ENCODE measurements around the gene MRPL11. TPM values are rescaled to one million over a fixed set of nuclear protein-coding genes. Genes with fewer than 3 reads are reported as not detected.
A peak's percentile ranks its signal among the peaks of the same experiment; 100 is the strongest.

Gene MRPL11
- 67.8 TPM for polyA plus RNA-seq (2013)

- peak; percentile 92 to 95 (median 94) for DNase-seq
- Histone ChIP-seq H3K27me3 (replicated peaks in 2 of 5; ENCODE audit: control insufficient read depth in 4 of 5, insufficient read depth in 5 of 5, low read length in 4 of 5) (no peaks in the 10 kb centered on the region), H3K9me3 (ENCODE audit: control extremely low read depth in 1 of 5, control insufficient read depth in 4 of 5, insufficient read depth in 2 of 5, low read depth in 1 of 5, low read length in 4 of 5) (peaks cover 0 to 9% (median 7%) of the 10 kb centered on the region in 5 experiments), H3K4me1 (ENCODE audit: control extremely low read depth in 1 of 4, control insufficient read depth in 4 of 4, insufficient read depth in 4 of 4, low read length in 3 of 4) (peaks cover 2 to 10% (median 8%) of the 10 kb centered on the region in 4 experiments), H3K27ac (ENCODE audit: insufficient read depth in 1 of 2, low read depth in 1 of 2, low read length in 2 of 2, poor library complexity in 1 of 2, severe bottlenecking in 2 of 2) (peak within 1 kb of the TSS; percentile 85 to 93), H3K4me3 (ENCODE audit: control insufficient read depth in 1 of 7, extremely low read depth in 1 of 7, insufficient read depth in 4 of 7, low read depth in 2 of 7, low read length in 6 of 7) (peak within 1 kb of the TSS; percentile 55 to 94 (median 84)), H3K36me3 (ENCODE audit: control insufficient read depth in 4 of 4, insufficient read depth in 4 of 4, low read length in 3 of 4) (peaks cover 2 to 24% (median 19%) of the 10 kb centered on the region in 4 experiments)
- ChIA-PET POLR2A (interaction anchor here (0.8 to 1.1 kb wide), 3 partner anchors 17 to 49 kb away, joined by 3 to 4 read pairs (median 4); partner anchors contain the start of gene DPP3), CTCF (interaction anchor here (0.6 to 2.5 kb wide), 15 partner anchors 8 to 156 kb away, joined by 3 to 20 read pairs (median 3); partner anchors contain the start of gene NPAS4)
- 11% methylated on average over 37 of the region's 45 CpGs for WGBS (ENCODE audit: insufficient coverage)
Measured at GRCh38 chr11:66438504-66439466, at the start of gene MRPL11. TSS of gene MRPL11 (minus strand) at chr11:66438848. CDS start at chr11:66438754, 94 bp downstream.

DNA sequence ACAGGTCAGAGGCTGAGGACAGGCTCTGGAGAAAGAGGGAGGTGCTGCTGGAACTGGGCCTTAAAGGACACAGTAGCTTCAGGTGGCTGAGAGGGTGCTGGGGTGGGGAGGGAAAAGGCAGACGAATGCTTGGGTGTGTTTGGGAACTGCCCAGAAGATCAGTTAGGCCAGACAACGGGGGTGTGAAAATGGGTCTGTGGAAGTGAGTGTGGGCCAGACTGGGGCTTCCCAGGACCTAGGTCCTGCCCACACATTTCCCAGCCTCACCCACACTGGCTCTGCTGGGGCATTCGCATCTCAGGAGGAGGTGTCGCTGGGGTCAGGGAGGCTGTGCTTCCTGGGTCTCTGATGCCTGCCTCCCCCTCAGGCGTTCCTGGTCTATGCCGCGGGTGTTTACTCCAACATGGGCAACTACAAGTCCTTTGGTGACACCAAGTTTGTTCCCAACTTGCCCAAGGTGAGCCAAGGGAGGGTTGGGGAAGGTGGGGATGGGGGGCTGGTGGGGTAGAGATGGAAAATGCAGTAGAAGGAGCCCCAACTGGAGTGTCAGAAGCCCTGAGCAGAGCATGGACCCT, 46.2 kb upstream of the MRPL11 start:
- CTCF ChIA-PET: no interaction called here

DNA sequence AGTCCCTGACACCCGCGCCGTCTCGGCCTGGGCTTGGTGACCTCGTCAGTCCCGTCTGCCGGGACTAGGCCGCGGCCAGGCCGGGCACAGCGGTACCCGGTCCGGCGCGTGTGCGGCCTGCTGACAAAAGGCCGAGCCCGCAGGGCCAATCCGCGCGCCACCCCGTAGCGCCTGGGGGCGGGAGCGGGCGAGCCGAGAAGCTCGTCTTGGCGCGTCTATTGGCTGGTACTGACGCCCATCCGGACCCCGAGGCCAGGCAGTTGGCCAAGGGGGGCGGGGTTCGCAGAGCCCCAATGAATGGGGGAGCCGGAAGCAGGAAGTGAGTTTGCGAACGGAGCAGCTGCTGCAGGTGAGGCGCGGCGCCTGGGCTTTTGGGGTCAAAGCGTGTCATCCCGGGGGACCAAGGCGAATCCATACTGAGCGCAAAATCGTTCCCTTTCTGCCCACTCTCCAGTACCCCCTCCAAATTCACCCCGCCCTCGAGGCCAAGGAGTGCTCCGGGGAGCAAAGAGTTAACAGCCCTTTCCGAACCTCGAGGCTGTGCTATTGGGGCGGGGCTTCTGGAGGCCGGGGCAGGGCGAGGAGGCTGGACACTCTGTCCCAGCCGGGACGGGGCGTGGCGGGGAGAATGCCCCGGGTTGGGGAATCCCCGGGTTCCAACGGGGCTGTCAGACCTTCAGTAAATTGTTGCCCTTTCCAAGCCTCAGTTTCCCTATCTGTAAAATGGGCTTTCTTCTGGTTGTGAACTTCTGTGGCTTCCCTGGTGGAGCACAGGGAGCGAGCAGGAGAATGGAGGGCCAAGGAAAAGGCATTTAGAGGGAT, 41.7 kb upstream of the MRPL11 start, which contains the start of gene DPP3:
Gene DPP3 (plus strand): TSS at position 318 of the 822 bp plus-strand sequence. CDS start 1,767 bp downstream, outside the sequence.
- WGBS (ENCODE audit: insufficient coverage): 2% methylated on average over 56 of the region's 62 CpGs
- Histone ChIP-seq H3K4me1 (ENCODE audit: control extremely low read depth in 1 of 4, control insufficient read depth in 4 of 4, insufficient read depth in 4 of 4, low read length in 3 of 4) (peaks cover 4 to 18% (median 13%) of the 10 kb centered on the region in 4 experiments), H3K36me3 (ENCODE audit: control insufficient read depth in 4 of 4, insufficient read depth in 4 of 4, low read length in 3 of 4) (peaks cover 0 to 34% (median 17%) of the 10 kb centered on the region in 4 experiments), H3K4me3 (ENCODE audit: control insufficient read depth in 1 of 7, extremely low read depth in 1 of 7, insufficient read depth in 4 of 7, low read depth in 2 of 7, low read length in 6 of 7) (peak within 1 kb of the TSS; percentile 50 to 94 (median 81)), H3K27me3 (replicated peaks in 2 of 5; ENCODE audit: control insufficient read depth in 4 of 5, insufficient read depth in 5 of 5, low read length in 4 of 5) (no peaks in the 10 kb centered on the region), H3K9me3 (ENCODE audit: control extremely low read depth in 1 of 5, control insufficient read depth in 4 of 5, insufficient read depth in 2 of 5, low read depth in 1 of 5, low read length in 4 of 5) (no peaks in the 10 kb centered on the region), H3K27ac (ENCODE audit: insufficient read depth in 1 of 2, low read depth in 1 of 2, low read length in 2 of 2, poor library complexity in 1 of 2, severe bottlenecking in 2 of 2) (peak within 1 kb of the TSS; percentile 90 to 93)
- DNase-seq: peak; percentile 95 to 98 (median 97)
- ChIA-PET POLR2A (interaction anchor here (0.6 to 1.0 kb wide), 3 partner anchors 40 to 65 kb away, joined by 3 read pairs; partner anchors contain the start of gene ZDHHC24), CTCF (interaction anchor here (0.7 to 2.2 kb wide), 4 partner anchors 10 to 73 kb away, joined by 3 to 9 read pairs (median 4); no protein-coding TSS in a partner anchor)

More for the DNA sequence above, 46.2 kb upstream of the MRPL11 start:
- POLR2A ChIA-PET: no interaction called here
- DNase-seq: no peak
- H3K4me3 ChIP-seq (ENCODE audit: control insufficient read depth in 1 of 7, extremely low read depth in 1 of 7, insufficient read depth in 4 of 7, low read depth in 2 of 7, low read length in 6 of 7): no peak overlapping the region
- H3K27me3 ChIP-seq (replicated peaks in 2 of 5; ENCODE audit: control insufficient read depth in 4 of 5, insufficient read depth in 5 of 5, low read length in 4 of 5): no peaks in the 10 kb centered on the region
- WGBS (ENCODE audit: insufficient coverage): 96% methylated on average over 5 of the region's 7 CpGs
- no peak overlapping the region for H3K27ac ChIP-seq (ENCODE audit: insufficient read depth in 1 of 2, low read depth in 1 of 2, low read length in 2 of 2, poor library complexity in 1 of 2, severe bottlenecking in 2 of 2)
- H3K4me1 ChIP-seq (ENCODE audit: control extremely low read depth in 1 of 4, control insufficient read depth in 4 of 4, insufficient read depth in 4 of 4, low read length in 3 of 4): peaks cover 2 to 8% (median 5%) of the 10 kb centered on the region in 4 experiments
- peaks cover 3 to 60% (median 34%) of the 10 kb centered on the region in 4 experiments for H3K36me3 ChIP-seq (ENCODE audit: control insufficient read depth in 4 of 4, insufficient read depth in 4 of 4, low read length in 3 of 4)
- H3K9me3 ChIP-seq (ENCODE audit: control extremely low read depth in 1 of 5, control insufficient read depth in 4 of 5, insufficient read depth in 2 of 5, low read depth in 1 of 5, low read length in 4 of 5): no peaks in the 10 kb centered on the region

GRCh38 chr11:66479394-66480116, 40.9 kb upstream of the MRPL11 start:
- Histone ChIP-seq H3K27me3 (replicated peaks in 2 of 5; ENCODE audit: control insufficient read depth in 4 of 5, insufficient read depth in 5 of 5, low read length in 4 of 5) (no peaks in the 10 kb centered on the region), H3K4me3 (ENCODE audit: control insufficient read depth in 1 of 7, extremely low read depth in 1 of 7, insufficient read depth in 4 of 7, low read depth in 2 of 7, low read length in 6 of 7) (peak overlapping the region; percentile 50 to 94 (median 81)), H3K27ac (ENCODE audit: insufficient read depth in 1 of 2, low read depth in 1 of 2, low read length in 2 of 2, poor library complexity in 1 of 2, severe bottlenecking in 2 of 2) (peak overlapping the region; percentile 90 to 93), H3K4me1 (ENCODE audit: control extremely low read depth in 1 of 4, control insufficient read depth in 4 of 4, insufficient read depth in 4 of 4, low read length in 3 of 4) (peaks cover 4 to 18% (median 13%) of the 10 kb centered on the region in 4 experiments), H3K36me3 (ENCODE audit: control insufficient read depth in 4 of 4, insufficient read depth in 4 of 4, low read length in 3 of 4) (peaks cover 0 to 26% (median 12%) of the 10 kb centered on the region in 4 experiments), H3K9me3 (ENCODE audit: control extremely low read depth in 1 of 5, control insufficient read depth in 4 of 5, insufficient read depth in 2 of 5, low read depth in 1 of 5, low read length in 4 of 5) (no peaks in the 10 kb centered on the region)
- under 1% methylated on average over 26 of the region's 34 CpGs for WGBS (ENCODE audit: insufficient coverage)
- CTCF ChIA-PET: interaction anchor here (0.7 to 2.2 kb wide), 8 partner anchors 9 to 72 kb away, joined by 3 to 9 read pairs (median 4); partner anchors contain the start of gene PELI3
- POLR2A ChIA-PET: interaction anchor here (0.6 to 1.0 kb wide), 3 partner anchors 40 to 66 kb away, joined by 3 read pairs; partner anchors contain the start of gene ZDHHC24
- peak in 2 of 3 donors; percentile 27 for DNase-seq

DNA sequence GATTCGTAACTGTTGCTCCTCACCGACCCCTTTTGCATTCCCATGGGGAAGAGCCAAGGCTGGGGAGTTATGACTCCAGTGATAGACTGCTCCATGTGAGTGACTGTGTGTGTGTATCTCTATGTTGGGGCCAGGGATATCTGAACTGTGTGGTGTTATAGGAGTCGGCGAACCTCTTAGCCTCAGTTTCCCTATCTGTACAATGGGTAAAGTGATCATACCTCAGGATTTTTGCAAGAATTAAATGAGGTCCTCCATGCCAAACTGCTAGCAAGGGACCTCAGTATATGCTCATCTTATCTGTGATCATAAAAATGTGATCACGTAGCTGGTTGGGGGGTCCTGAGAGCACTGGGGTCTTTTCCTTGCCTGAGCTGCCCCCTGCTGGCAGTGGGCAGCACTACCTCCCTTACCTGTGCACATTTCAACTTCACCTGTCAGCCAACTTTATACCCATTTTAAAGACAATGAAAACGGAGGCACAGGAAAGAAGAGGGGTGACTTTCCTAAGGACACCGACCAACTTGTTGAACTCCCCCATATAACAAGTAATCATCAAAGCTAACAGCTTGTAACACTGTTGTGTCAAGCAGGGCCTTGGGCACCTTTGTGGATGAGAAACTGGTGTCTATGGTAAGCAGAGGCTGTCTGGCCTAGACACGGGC, 40.2 kb upstream of the MRPL11 start:
- Histone ChIP-seq H3K9me3 (ENCODE audit: control extremely low read depth in 1 of 5, control insufficient read depth in 4 of 5, insufficient read depth in 2 of 5, low read depth in 1 of 5, low read length in 4 of 5) (no peaks in the 10 kb centered on the region), H3K27ac (ENCODE audit: insufficient read depth in 1 of 2, low read depth in 1 of 2, low read length in 2 of 2, poor library complexity in 1 of 2, severe bottlenecking in 2 of 2) (peak overlapping the region in 1 of 2 experiments; percentile 93), H3K4me1 (ENCODE audit: control extremely low read depth in 1 of 4, control insufficient read depth in 4 of 4, insufficient read depth in 4 of 4, low read length in 3 of 4) (peaks cover 4 to 18% (median 13%) of the 10 kb centered on the region in 4 experiments), H3K27me3 (replicated peaks in 2 of 5; ENCODE audit: control insufficient read depth in 4 of 5, insufficient read depth in 5 of 5, low read length in 4 of 5) (no peaks in the 10 kb centered on the region), H3K4me3 (ENCODE audit: control insufficient read depth in 1 of 7, extremely low read depth in 1 of 7, insufficient read depth in 4 of 7, low read depth in 2 of 7, low read length in 6 of 7) (peak overlapping the region in 5 of 7 experiments; percentile 81 to 94 (median 85)), H3K36me3 (ENCODE audit: control insufficient read depth in 4 of 4, insufficient read depth in 4 of 4, low read length in 3 of 4) (peaks cover 0 to 26% (median 13%) of the 10 kb centered on the region in 4 experiments)
- ChIA-PET POLR2A (no interaction called here), CTCF (interaction anchor here (1.0 to 2.2 kb wide), 5 partner anchors 9 to 72 kb away, joined by 3 to 9 read pairs (median 4); partner anchors contain the start of gene PELI3)
- 92% methylated on average over 5 of the region's 8 CpGs for WGBS (ENCODE audit: insufficient coverage)
- peak; percentile 28 to 47 (median 46) for DNase-seq
